Measurements from ENCODE around the gene SUN1. TPM values are rescaled to one million over a fixed set of nuclear protein-coding genes. Genes with fewer than 3 reads are reported as not detected.
"Not testable (repeated sequence)": the region's sequence is repeated elsewhere in the genome, so short reads cannot be mapped to it uniquely, and the experiment has no call there.

The SUN1 gene
- total and polyA plus RNA-seq, 7 donors: 23.4 to 130 (median 108) TPM

- Histone ChIP-seq H3K4me3 (no peak overlapping the region), H3K27ac (no peak overlapping the region), H3K36me3 (peaks cover 0 to 10% (median 0%) of the 10 kb centered on the region in 4 donors), H3K27me3 (no peaks in the 10 kb centered on the region), H3K9me3 (no peaks in the 10 kb centered on the region), H3K4me1 (peaks cover 0 to 28% (median 9%) of the 10 kb centered on the region in 4 donors)
- intact Hi-C loops (cut with DNase I): no loop called here
- DNase-seq: no peak
- WGBS, 2 donors: 75 to 89% methylated on average over 10 of the region's 10 CpGs
- no peak for TF ChIP-seq CTCF (IDR thresholded peaks at IDR 0.05)
- TF ChIP-seq EP300 (IDR thresholded peaks at IDR 0.05): no peak
- no peak for TF ChIP-seq POLR2A (IDR thresholded peaks at IDR 0.05)
- TF ChIP-seq POLR2AphosphoS5 (IDR thresholded peaks at IDR 0.05): no peak
These were observed 74.5 kb downstream of the SUN1 start for GRCh38 chr7:906776-907157.

GRCh38 chr7:907158-907980 is 75.1 kb downstream of the SUN1 start:
- no peak overlapping the region for H3K27ac ChIP-seq
- peaks cover 0 to 27% (median 8%) of the 10 kb centered on the region in 4 donors for H3K4me1 ChIP-seq
- TF ChIP-seq CTCF (IDR thresholded peaks at IDR 0.05) (no peak), POLR2A (IDR thresholded peaks at IDR 0.05) (no peak), EP300 (IDR thresholded peaks at IDR 0.05) (no peak), POLR2AphosphoS5 (IDR thresholded peaks at IDR 0.05) (peak in 1 of 4 donors; percentile 5)
- 83 to 84% methylated on average over 49 of the region's 49 CpGs for WGBS, 2 donors
- intact Hi-C loops (cut with DNase I): no loop called here
- H3K4me3 ChIP-seq: no peak overlapping the region
- H3K36me3 ChIP-seq: peaks cover 0 to 10% (median 0%) of the 10 kb centered on the region in 4 donors
- DNase-seq: no peak
- H3K9me3 ChIP-seq: no peaks in the 10 kb centered on the region
- no peaks in the 10 kb centered on the region for H3K27me3 ChIP-seq

GRCh38 chr7:908159-908581 is 75.9 kb downstream of the SUN1 start:
- no peak for DNase-seq
- Histone ChIP-seq H3K36me3 (peaks cover 0 to 10% (median 0%) of the 10 kb centered on the region in 4 donors), H3K4me1 (peaks cover 0 to 27% (median 8%) of the 10 kb centered on the region in 4 donors), H3K9me3 (no peaks in the 10 kb centered on the region), H3K27ac (peak overlapping the region in 2 of 4 donors; percentile 49 to 63), H3K27me3 (no peaks in the 10 kb centered on the region), H3K4me3 (no peak overlapping the region)
- intact Hi-C loops (cut with DNase I): no loop called here
- 87 to 91% methylated on average over 12 of the region's 12 CpGs for WGBS, 2 donors
- TF ChIP-seq EP300 (IDR thresholded peaks at IDR 0.05) (no peak), POLR2AphosphoS5 (IDR thresholded peaks at IDR 0.05) (no peak), POLR2A (IDR thresholded peaks at IDR 0.05) (no peak), CTCF (IDR thresholded peaks at IDR 0.05) (no peak)

- H3K27me3 ChIP-seq; DNase-seq; intact Hi-C loops (cut with DNase I); H3K9me3 ChIP-seq: not testable (repeated sequence)
- Histone ChIP-seq H3K27ac (peak overlapping the region; percentile 9 to 63 (median 52)), H3K4me1 (peaks cover 0 to 27% (median 8%) of the 10 kb centered on the region in 4 donors), H3K36me3 (peaks cover 0 to 10% (median 0%) of the 10 kb centered on the region in 4 donors), H3K4me3 (peak overlapping the region in 3 of 4 donors; percentile 20 to 41 (median 35))
- peak in 3 of 4 experiments; percentile 63 to 93 (median 75) for TF ChIP-seq CTCF (IDR thresholded peaks at IDR 0.05)
- 22 to 29% methylated on average over 64 to 73 of the region's 73 CpGs for WGBS, 2 donors
These were observed 76.5 kb downstream of the SUN1 start for GRCh38 chr7:908591-909357.
